Lung (tissue), 12 donors: Measurements from ENCODE around the gene ANKRD13A. TPM values are rescaled to one million over a fixed set of nuclear protein-coding genes. Genes with fewer than 3 reads are reported as not detected.

Source experiments
- ATAC-seq: fragments of 200-7000 bp; cut with Tn5 transposase; one replicate; pipeline ENCODE4 v1.9.1; 2020; ENCODE audit warnings: moderate number of reproducible peaks; ENCODE audit not compliant: insufficient read depth, low FRiP score
- DNase-seq, 3 donors: peaks; one replicate each; pipeline ENCODE4 v3.0.0-alpha.2; 2013 to 2017
- H3K27ac ChIP-seq, 2 donors: one replicate each; pipeline ENCODE4 v1.5.1; 2013; ENCODE audit warnings: mild to moderate bottlenecking in 2 of 2, moderate library complexity in 2 of 2, control low read depth in 1 of 2, inconsistent platforms in 1 of 2, low read depth in 1 of 2, low read length in 1 of 2
- H3K27me3 ChIP-seq, 3 donors: one replicate each; pipeline ENCODE4 v1.5.1; 2013; ENCODE audit warnings: low read length in 2 of 3; ENCODE audit not compliant: control insufficient read depth in 3 of 3, insufficient read depth in 3 of 3
- H3K36me3 ChIP-seq, 4 donors: one replicate each; pipeline ENCODE4 v1.5.1; 2013; ENCODE audit warnings: low read length in 4 of 4, mild to moderate bottlenecking in 1 of 4, moderate library complexity in 1 of 4; ENCODE audit not compliant: control insufficient read depth in 4 of 4, insufficient read depth in 4 of 4
- H3K4me1 ChIP-seq, 5 donors: one replicate each; pipeline ENCODE4 v1.5.1; 2013; ENCODE audit warnings: low read length in 5 of 5, mild to moderate bottlenecking in 2 of 5, moderate library complexity in 1 of 5; ENCODE audit not compliant: control insufficient read depth in 5 of 5, insufficient read depth in 5 of 5
- H3K4me3 ChIP-seq: one replicate; pipeline ENCODE4 v1.5.1; 2013; ENCODE audit warnings: mild to moderate bottlenecking, control low read depth, moderate library complexity
- H3K9ac ChIP-seq, 2 donors: one replicate each; pipeline ENCODE4 v1.5.1; 2013; ENCODE audit warnings: low read length in 2 of 2, control low read depth in 1 of 2; ENCODE audit not compliant: insufficient read depth in 1 of 2
- H3K9me3 ChIP-seq, 4 donors: one replicate each; pipeline ENCODE4 v1.5.1; 2013; ENCODE audit warnings: low read length in 3 of 4, mild to moderate bottlenecking in 1 of 4, moderate library complexity in 1 of 4; ENCODE audit not compliant: control insufficient read depth in 4 of 4, insufficient read depth in 3 of 4
- CTCF ChIP-seq: IDR thresholded peaks from 2 replicates; pipeline ENCODE4 v1.5.1; 2012; ENCODE audit warnings: mild to moderate bottlenecking; ENCODE audit errors: control extremely low read depth, extremely low read depth
- WGBS, 2 donors: extraction: QIAGEN DNeasy Blood & Tissue Kit; methylation state at CpG; one replicate each; pipeline ENCODE4 v1.1.7; 2013; 5-methylcytosine and 5-hydroxymethylcytosine counted together
- polyA plus RNA-seq, 2 donors: library from polyadenylated mRNA; stranded (reverse); fragments of 200-250 nt; gene quantifications; one replicate each; pipeline ENCODE4 v1.2.1, GENCODE V29; 2013
- total RNA-seq, 2 donors: library from RNA; depleted of rRNA in 1 of 2; stranded (reverse); fragments of >200 nt in 1 of 2; gene quantifications; one replicate each; pipeline ENCODE4 v1.2.1, GENCODE V29; 2014 to 2021
- donor health status: control.
- donor health status: control.
- donor health status: Bipolar disorder and iron deficiency.
- donor health status: healthy.
- donor health status: DM: yes; HTN: yes; CAD: no.

Gene ANKRD13A
- total and polyA plus RNA-seq, 4 donors = 21.6 to 83.0 (median 53.8) TPM

GRCh38 chr12:109998241-109998903 lies 858 bp upstream of the ANKRD13A start:
- no peak overlapping the region for H3K9ac ChIP-seq
- DNase-seq (no peak), ATAC-seq (no peak)
- H3K4me3 ChIP-seq = no peak overlapping the region
- H3K36me3 ChIP-seq = no peaks in the 10 kb centered on the region
- H3K9me3 ChIP-seq = no peaks in the 10 kb centered on the region
- no peaks in the 10 kb centered on the region for H3K27me3 ChIP-seq
- peaks cover 7 to 31% (median 11%) of the 10 kb centered on the region in 5 donors for H3K4me1 ChIP-seq
- TF ChIP-seq CTCF = no peak
- H3K27ac ChIP-seq = peak overlapping the region; percentile 46 to 92
- WGBS, 2 donors = 60 to 70% methylated on average over 9 of the region's 9 CpGs

- Histone ChIP-seq H3K36me3 (no peaks in the 10 kb centered on the region), H3K27me3 (no peaks in the 10 kb centered on the region), H3K4me3 (peak overlapping the region; percentile 95), H3K9ac (peak overlapping the region; percentile 53 to 81), H3K4me1 (peaks cover 7 to 30% (median 13%) of the 10 kb centered on the region in 5 donors), H3K27ac (peak overlapping the region; percentile 90 to 92), H3K9me3 (no peaks in the 10 kb centered on the region)
- ATAC-seq (no peak), DNase-seq (no peak)
- TF ChIP-seq CTCF = no peak
- WGBS, 2 donors = 0 to 1% methylated on average over 27 of the region's 27 CpGs
These were observed 380 bp downstream of the ANKRD13A start for GRCh38 chr12:109999649-109999971.

GRCh38 chr12:109999983-110000505 lies 814 bp downstream of the ANKRD13A start:
- H3K27me3 ChIP-seq = no peaks in the 10 kb centered on the region
- peak; percentile 42 to 63 (median 55) for DNase-seq
- H3K36me3 ChIP-seq = no peaks in the 10 kb centered on the region
- peak overlapping the region; percentile 95 for H3K4me3 ChIP-seq
- ATAC-seq = no peak
- WGBS, 2 donors = 3 to 5% methylated on average over 17 of the region's 17 CpGs
- no peak for TF ChIP-seq CTCF
- H3K9me3 ChIP-seq = no peaks in the 10 kb centered on the region
- H3K4me1 ChIP-seq = peaks cover 3 to 26% (median 10%) of the 10 kb centered on the region in 5 donors
- peak overlapping the region; percentile 90 to 92 for H3K27ac ChIP-seq
- peak overlapping the region; percentile 53 to 81 for H3K9ac ChIP-seq
